HepG2 (cell line): ENCODE results near the gene PDE4C. TPM values are rescaled to one million over a fixed set of nuclear protein-coding genes. Genes with fewer than 3 reads are reported as not detected.

Experiments used
- ELK4 ChIP-seq: sonication (generic); formaldehyde crosslinking; IDR thresholded peaks from 2 replicates; pipeline ENCODE4 v1.9.0; 2021; ENCODE audit warnings: missing genetic modification reagents, borderline replicate concordance
- MLXIP ChIP-seq: sonication (generic); formaldehyde crosslinking; IDR thresholded peaks from 2 replicates; pipeline ENCODE4 v1.9.0; 2021; ENCODE audit warnings: missing genetic modification reagents, borderline replicate concordance
- NFE2L1 ChIP-seq: sonication (generic); formaldehyde crosslinking; IDR thresholded peaks from 2 replicates; pipeline ENCODE4 v1.4.0; 2020; ENCODE audit warnings: missing genetic modification reagents, mild to moderate bottlenecking, borderline replicate concordance
- RARA ChIP-seq: IDR thresholded peaks from 2 replicates; pipeline ENCODE4 v1.6.1; 2016; ENCODE audit warnings: missing genetic modification reagents, missing compliant biosample characterization
- REXO4 ChIP-seq: sonication (generic); formaldehyde crosslinking; IDR thresholded peaks from 2 replicates; pipeline ENCODE4 v1.8.0; 2022; ENCODE audit warnings: missing genetic modification reagents, mild to moderate bottlenecking, borderline replicate concordance
- SKIL ChIP-seq: sonication (generic); formaldehyde crosslinking; IDR thresholded peaks from 2 replicates; pipeline ENCODE4 v1.8.0; 2022; ENCODE audit warnings: missing genetic modification reagents, mild to moderate bottlenecking, moderate library complexity, borderline replicate concordance
- TOPORS ChIP-seq: sonication (generic); formaldehyde crosslinking; IDR thresholded peaks from 2 replicates; pipeline ENCODE4 v1.8.0; 2023; ENCODE audit warnings: mild to moderate bottlenecking, missing genetic modification reagents
- YEATS4 ChIP-seq: sonication (generic); formaldehyde crosslinking; IDR thresholded peaks from 2 replicates; pipeline ENCODE4 v1.4.0; 2020; ENCODE audit warnings: missing genetic modification reagents, borderline replicate concordance
- ZBTB10 ChIP-seq: sonication (generic); formaldehyde crosslinking; IDR thresholded peaks from 2 replicates; pipeline ENCODE4 v1.4.0; 2020; ENCODE audit warnings: missing genetic modification reagents, borderline replicate concordance
- ZNF556 ChIP-seq: sonication (generic); formaldehyde crosslinking; IDR thresholded peaks from 2 replicates; pipeline ENCODE4 v1.4.0; 2020; ENCODE audit warnings: mild to moderate bottlenecking, missing genetic modification reagents, borderline replicate concordance
- ZNF558 ChIP-seq: sonication (generic); formaldehyde crosslinking; IDR thresholded peaks from 2 replicates; pipeline ENCODE4 v1.9.0; 2022; ENCODE audit warnings: mild to moderate bottlenecking, missing genetic modification reagents, borderline replicate concordance
- ZNF709 ChIP-seq: sonication (generic); formaldehyde crosslinking; IDR thresholded peaks from 2 replicates; pipeline ENCODE4 v1.5.0; 2020; ENCODE audit warnings: mild to moderate bottlenecking, missing genetic modification reagents
- ZNF724P ChIP-seq: sonication (generic); formaldehyde crosslinking; IDR thresholded peaks from 2 replicates; pipeline ENCODE4 v1.8.0; 2022; ENCODE audit warnings: missing genetic modification reagents, borderline replicate concordance
- ZNF776 ChIP-seq: sonication (generic); formaldehyde crosslinking; IDR thresholded peaks from 2 replicates; pipeline ENCODE4 v1.4.0; 2020; ENCODE audit warnings: mild to moderate bottlenecking, missing genetic modification reagents
- ZNF788 ChIP-seq: sonication (generic); formaldehyde crosslinking; IDR thresholded peaks from 2 replicates; pipeline ENCODE4 v1.5.0; 2020; ENCODE audit warnings: mild to moderate bottlenecking, missing genetic modification reagents, borderline replicate concordance
- polyA plus RNA-seq, 8 experiments: library from polyadenylated mRNA; depleted of rRNA in 3 of 8; stranded (reverse) in 7 of 8; unstranded in 1 of 8; fragments of >200 nt; fragmentation: Illumina TruSeq in 4 of 8; extraction: Trizol in 4 of 8; gene quantifications; 2 replicates each; pipeline versions ENCODE4 v1.2.1 to v1.2.3, GENCODE V29; 2011 to 2016; ENCODE audit warnings: low read depth in 4 of 8, missing spikeins in 1 of 8, mixed read lengths in 1 of 8; ENCODE audit not compliant: insufficient read depth in 1 of 8
- total RNA-seq, 5 experiments: library from RNA; depleted of rRNA; stranded (reverse); fragments of >200 nt; fragmentation: Illumina TruSeq; extraction: Trizol; gene quantifications; 2 replicates each; pipeline ENCODE4 v1.2.3, GENCODE V29; 2016; ENCODE audit warnings: low read depth in 1 of 5
- TF ChIP-seq, protein P1 (sequence below): conservative IDR thresholded peaks from 2 replicates; pipeline ENCODE4 v1.6.1; 2018; ENCODE audit warnings: missing genetic modification reagents
- TF ChIP-seq, protein P2 (sequence below): sonication (generic); formaldehyde crosslinking; IDR thresholded peaks from 2 replicates; pipeline ENCODE4 v1.5.0; 2020; ENCODE audit warnings: missing genetic modification reagents

The PDE4C gene
- total and polyA plus RNA-seq, 2 of the 13 experiments (the other 11 are each of a cell fraction or from before 2014, with no cell fraction given), result 1.4 to 14.0 TPM

DNA sequence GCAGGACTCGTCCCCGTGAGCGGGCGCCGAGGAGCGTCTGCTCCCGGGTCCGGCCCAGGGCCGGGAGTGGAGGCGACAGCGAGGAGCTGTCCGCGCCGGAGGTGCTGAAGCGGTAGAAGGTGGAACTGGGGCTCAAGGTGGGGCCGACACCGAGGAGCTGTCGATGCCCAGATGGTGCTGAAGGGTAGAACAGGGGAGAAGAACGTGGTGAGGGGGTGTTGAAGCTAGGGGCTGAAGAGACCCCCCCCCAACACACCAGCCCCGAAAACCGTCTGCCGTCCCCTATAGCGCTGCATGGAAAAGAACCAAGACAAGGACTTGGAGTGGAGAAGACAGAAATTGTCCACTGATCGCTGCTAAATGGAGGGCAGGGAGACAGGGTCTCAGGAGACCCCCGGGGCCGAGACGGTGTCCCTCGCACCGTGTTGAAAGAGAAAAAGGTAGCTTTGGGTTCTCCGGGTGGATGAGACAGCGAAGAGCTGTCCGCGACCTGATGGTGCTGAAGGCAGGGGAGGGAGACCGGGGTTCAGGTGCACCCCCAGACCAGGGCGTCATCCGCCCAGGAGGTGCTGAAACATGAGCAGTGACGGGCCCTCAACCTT, 7.1 kb upstream of the PDE4C start (continued):
- TF ChIP-seq ZBTB10 (CRISPR knock-in tag) (peak; percentile 94), TOPORS (no peak), ZNF724P (no peak), REXO4 (CRISPR knock-in tag) (no peak), NFE2L1 (CRISPR knock-in tag) (peak; percentile 56; the same call in 1 of the 2 replicates), YEATS4 (CRISPR knock-in tag) (peak; percentile 50), ELK4 (peak; percentile 12; the same call in 1 of the 2 replicates), ZNF788 (CRISPR knock-in tag) (peak; percentile 46; the same call in 1 of the 2 replicates), ZNF558 (CRISPR knock-in tag) (peak; percentile 78; the same call in 1 of the 2 replicates), RARA (CRISPR knock-in tag) (peak; percentile 71), ZNF556 (CRISPR knock-in tag) (peak; percentile 48), SKIL (peak; percentile 43; the same call in 1 of the 2 replicates), ZNF709 (CRISPR knock-in tag) (peak; percentile 80; the same call in 1 of the 2 replicates), ZNF776 (CRISPR knock-in tag) (peak; percentile 92; the same call in 1 of the 2 replicates), MLXIP (CRISPR knock-in tag) (peak; percentile 91)
- TF ChIP-seq, protein P1, sequence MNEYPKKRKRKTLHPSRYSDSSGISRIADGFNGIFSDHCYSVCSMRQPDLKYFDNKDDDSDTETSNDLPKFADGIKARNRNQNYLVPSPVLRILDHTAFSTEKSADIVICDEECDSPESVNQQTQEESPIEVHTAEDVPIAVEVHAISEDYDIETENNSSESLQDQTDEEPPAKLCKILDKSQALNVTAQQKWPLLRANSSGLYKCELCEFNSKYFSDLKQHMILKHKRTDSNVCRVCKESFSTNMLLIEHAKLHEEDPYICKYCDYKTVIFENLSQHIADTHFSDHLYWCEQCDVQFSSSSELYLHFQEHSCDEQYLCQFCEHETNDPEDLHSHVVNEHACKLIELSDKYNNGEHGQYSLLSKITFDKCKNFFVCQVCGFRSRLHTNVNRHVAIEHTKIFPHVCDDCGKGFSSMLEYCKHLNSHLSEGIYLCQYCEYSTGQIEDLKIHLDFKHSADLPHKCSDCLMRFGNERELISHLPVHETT (CRISPR knock-in tag), result peak; percentile 87; the same call in 1 of the 2 replicates
- TF ChIP-seq, protein P2, sequence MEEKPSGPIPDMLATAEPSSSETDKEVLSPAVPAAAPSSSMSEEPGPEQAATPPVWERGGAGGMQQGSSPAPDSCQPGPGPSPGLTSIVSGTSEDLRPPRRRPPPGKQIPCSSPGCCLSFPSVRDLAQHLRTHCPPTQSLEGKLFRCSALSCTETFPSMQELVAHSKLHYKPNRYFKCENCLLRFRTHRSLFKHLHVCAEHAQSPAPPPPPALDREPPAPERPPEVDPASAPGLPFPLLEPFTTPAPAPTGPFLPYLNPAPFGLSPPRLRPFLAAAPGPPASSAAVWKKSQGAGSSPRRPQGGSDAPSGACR (CRISPR knock-in tag), result peak; percentile 92
